ENCODE results near the gene PEA15.

PEA15 gene

GRCh38 chr1:160166166-160166868 is 38.9 kb upstream of the PEA15 start:
- TF ChIP-seq FOXP2 (optimal IDR thresholded peaks at IDR 0.05; ENCODE audit: borderline replicate concordance, extremely low read depth, extremely low read length, insufficient read depth) (no peak), TAF1 (IDR thresholded peaks at IDR 0.05; ENCODE audit: borderline replicate concordance, insufficient read depth, low read length) (no peak), REST (IDR thresholded peaks at IDR 0.05; ENCODE audit: insufficient read depth in 1 of 2, low read depth in 2 of 2, low read length in 2 of 2) (no peak), POLR2AphosphoS5 (IDR thresholded peaks at IDR 0.05; ENCODE audit: low read depth, low read length) (no peak), SIN3A (IDR thresholded peaks at IDR 0.05; ENCODE audit: borderline replicate concordance, insufficient read depth, low read length) (no peak)

- no peak for TF ChIP-seq REST (IDR thresholded peaks at IDR 0.05; ENCODE audit: insufficient read depth in 1 of 2, low read depth in 2 of 2, low read length in 2 of 2)
- TF ChIP-seq TAF1 (IDR thresholded peaks at IDR 0.05; ENCODE audit: borderline replicate concordance, insufficient read depth, low read length), result no peak
- no peak for TF ChIP-seq POLR2AphosphoS5 (IDR thresholded peaks at IDR 0.05; ENCODE audit: low read depth, low read length)
- no peak for TF ChIP-seq SIN3A (IDR thresholded peaks at IDR 0.05; ENCODE audit: borderline replicate concordance, insufficient read depth, low read length)
- no peak for TF ChIP-seq FOXP2 (optimal IDR thresholded peaks at IDR 0.05; ENCODE audit: borderline replicate concordance, extremely low read depth, extremely low read length, insufficient read depth)
Measured at GRCh38 chr1:160167056-160167455, 38.1 kb upstream of the PEA15 start.

- TF ChIP-seq POLR2AphosphoS5 (IDR thresholded peaks at IDR 0.05; ENCODE audit: low read depth, low read length) (no peak), TAF1 (IDR thresholded peaks at IDR 0.05; ENCODE audit: borderline replicate concordance, insufficient read depth, low read length) (no peak), FOXP2 (optimal IDR thresholded peaks at IDR 0.05; ENCODE audit: borderline replicate concordance, extremely low read depth, extremely low read length, insufficient read depth) (no peak), SIN3A (IDR thresholded peaks at IDR 0.05; ENCODE audit: borderline replicate concordance, insufficient read depth, low read length) (no peak), REST (IDR thresholded peaks at IDR 0.05; ENCODE audit: insufficient read depth in 1 of 2, low read depth in 2 of 2, low read length in 2 of 2) (no peak)
Measured at GRCh38 chr1:160167580-160167979, 37.6 kb upstream of the PEA15 start.

GRCh38 chr1:160168016-160168415 is 37.2 kb upstream of the PEA15 start:
- TF ChIP-seq SIN3A (IDR thresholded peaks at IDR 0.05; ENCODE audit: borderline replicate concordance, insufficient read depth, low read length) (no peak), POLR2AphosphoS5 (IDR thresholded peaks at IDR 0.05; ENCODE audit: low read depth, low read length) (no peak), FOXP2 (optimal IDR thresholded peaks at IDR 0.05; ENCODE audit: borderline replicate concordance, extremely low read depth, extremely low read length, insufficient read depth) (no peak), REST (IDR thresholded peaks at IDR 0.05; ENCODE audit: insufficient read depth in 1 of 2, low read depth in 2 of 2, low read length in 2 of 2) (no peak), TAF1 (IDR thresholded peaks at IDR 0.05; ENCODE audit: borderline replicate concordance, insufficient read depth, low read length) (no peak)
